OCI-LY7 (cell line): ENCODE results near the gene NHLRC1. TPM values are rescaled to one million over a fixed set of nuclear protein-coding genes. Genes with fewer than 3 reads are reported as not detected.

ENCODE experiments used
- BruUV-seq: library from RNA; stranded (reverse); fragments of 400-500 nt; replicated peaks from 2 replicates; lab custom pipeline; 2021; lab: Mats Ljungman, UMichigan
- CTCF ChIA-PET: fragments of 300-600 bp; sonication (Branson Sonifier 250); formaldehyde crosslinking; loops from one replicate; lab custom pipeline; 2022; ENCODE audit warnings: antibody characterized with exemption; ENCODE audit not compliant: unreplicated experiment; lab: Charles Lee
- POLR2A ChIA-PET: fragments of 300-600 bp; sonication (Branson Sonifier 250); formaldehyde crosslinking; loops from one replicate; lab custom pipeline; 2022; ENCODE audit warnings: antibody characterized with exemption; lab: Charles Lee
- DNase-seq: peaks from one replicate; pipeline ENCODE4 v3.0.0-alpha.2; 2015; ENCODE audit warnings: low spot score
- H2AFZ ChIP-seq: fragments of 200-600 bp; sonication (generic), shearing (Covaris generic); 2 replicates; pipeline ENCODE4 v1.6.1; 2014; ENCODE audit warnings: mild to moderate bottlenecking, antibody characterized with exemption, low read length, moderate library complexity
- H3K27ac ChIP-seq: fragments of 200-600 bp; sonication (generic); 2 replicates; pipeline ENCODE4 v1.5.1; 2014; ENCODE audit warnings: mixed run types, low read depth, mild to moderate bottlenecking, moderate library complexity, low read length, inconsistent platforms; ENCODE audit not compliant: poor library complexity, severe bottlenecking
- H3K36me3 ChIP-seq: fragments of 200-600 bp; sonication (generic); 2 replicates; pipeline ENCODE4 v1.6.1; 2014; ENCODE audit warnings: mild to moderate bottlenecking, antibody characterized with exemption, low read length, moderate library complexity, mixed read lengths; ENCODE audit not compliant: insufficient read depth
- H3K4me1 ChIP-seq: fragments of 200-600 bp; sonication (generic); 2 replicates; pipeline ENCODE4 v1.5.1; 2014; ENCODE audit warnings: mild to moderate bottlenecking, low read length; ENCODE audit not compliant: insufficient read depth, poor library complexity, severe bottlenecking
- H3K4me2 ChIP-seq: fragments of 200-600 bp; sonication (generic); 2 replicates; pipeline ENCODE4 v1.6.1; 2014; ENCODE audit warnings: mild to moderate bottlenecking, low read length
- H3K4me3 ChIP-seq: fragments of 200-600 bp; sonication (generic); 2 replicates; pipeline ENCODE4 v1.5.1; 2014; ENCODE audit warnings: mild to moderate bottlenecking, low read depth, low read length; ENCODE audit not compliant: poor library complexity, severe bottlenecking
- H3K79me2 ChIP-seq: fragments of 200-600 bp; sonication (generic); 2 replicates; pipeline ENCODE4 v1.6.1; 2016; ENCODE audit warnings: low read depth, mild to moderate bottlenecking, low read length, moderate library complexity, mixed read lengths; ENCODE audit not compliant: insufficient read depth
- H3K9me2 ChIP-seq: fragments of 200-600 bp; sonication (generic); 2 replicates; pipeline ENCODE4 v1.6.1; 2016; ENCODE audit warnings: mild to moderate bottlenecking, low read length, mixed read lengths; ENCODE audit not compliant: insufficient read depth
- H3K9me3 ChIP-seq: fragments of 200-600 bp; sonication (generic); 2 replicates; pipeline ENCODE4 v1.6.1; 2014; ENCODE audit warnings: mild to moderate bottlenecking, mixed run types, low read length, mixed read lengths
- H4K20me1 ChIP-seq: fragments of 200-600 bp; sonication (generic); 2 replicates; pipeline ENCODE4 v1.6.1; 2014; ENCODE audit warnings: mild to moderate bottlenecking, antibody characterized with exemption, low read length, moderate library complexity, mixed read lengths; ENCODE audit not compliant: insufficient read depth
- EZH2phosphoT487 ChIP-seq: fragments of 200-600 bp; sonication (generic); IDR thresholded peaks from 2 replicates; pipeline ENCODE4 v1.6.1; 2018; ENCODE audit warnings: low read depth, borderline replicate concordance, mild to moderate bottlenecking, mixed run types, antibody characterized with exemption, low read length, moderate library complexity, mixed read lengths
- intact Hi-C: fragments of 100-400 bp; cut with micrococcal nuclease; formaldehyde crosslinking; loops from one replicate; pipeline ENCODE4 v1.10.0; 2022; ENCODE audit not compliant: unreplicated experiment
- total RNA-seq, 2 experiments: library from RNA; depleted of rRNA in 1 of 2; stranded (reverse); fragments of >200 nt in 1 of 2; shearing (Covaris generic) in 1 of 2; gene quantifications; 2 replicates each; pipeline ENCODE4 v1.2.3, GENCODE V29; 2014 to 2022
- TF ChIP-seq, protein P1 (sequence below): fragments of 200-600 bp; sonication (generic); conservative IDR thresholded peaks from 2 replicates; pipeline ENCODE4 v1.5.1; 2014; ENCODE audit warnings: mild to moderate bottlenecking, antibody characterized with exemption, low read length, moderate library complexity, mixed read lengths

NHLRC1 gene
- total RNA-seq, 2 experiments from 2014 or later: not detected

DNA sequence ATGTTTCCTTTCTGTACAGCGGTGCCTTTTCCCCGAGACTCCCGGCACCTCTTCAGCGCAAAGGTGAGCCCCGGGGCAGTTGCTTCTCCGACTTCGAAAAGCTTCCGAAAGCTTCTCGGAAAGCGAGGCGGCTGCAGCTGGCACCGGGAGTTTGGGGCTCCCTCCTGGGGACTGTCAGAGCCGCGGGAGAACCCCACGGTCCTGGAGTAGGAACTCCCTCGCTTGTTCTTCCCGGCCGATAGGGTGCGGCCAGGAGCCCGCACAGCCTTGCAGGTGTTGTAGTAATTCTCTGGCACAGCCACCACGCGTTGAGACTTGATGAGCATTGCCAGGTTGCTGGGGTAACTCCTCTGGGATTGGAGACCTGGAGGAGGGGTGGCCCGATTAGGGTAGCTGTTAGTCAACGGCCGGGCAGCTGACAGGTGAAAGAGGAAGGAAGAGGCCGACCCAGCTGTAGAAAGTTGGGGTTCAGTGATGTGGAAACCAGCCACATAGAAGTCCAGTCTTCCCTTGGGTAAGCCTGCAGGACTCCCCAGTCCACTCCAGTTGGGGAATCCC, 33.5 kb upstream of the NHLRC1 start:
- peak overlapping the region; percentile 79 for H2AFZ ChIP-seq
- no peaks in the 10 kb centered on the region for H4K20me1 ChIP-seq
- BruUV-seq: no TSS peak
- TF ChIP-seq, protein P1, sequence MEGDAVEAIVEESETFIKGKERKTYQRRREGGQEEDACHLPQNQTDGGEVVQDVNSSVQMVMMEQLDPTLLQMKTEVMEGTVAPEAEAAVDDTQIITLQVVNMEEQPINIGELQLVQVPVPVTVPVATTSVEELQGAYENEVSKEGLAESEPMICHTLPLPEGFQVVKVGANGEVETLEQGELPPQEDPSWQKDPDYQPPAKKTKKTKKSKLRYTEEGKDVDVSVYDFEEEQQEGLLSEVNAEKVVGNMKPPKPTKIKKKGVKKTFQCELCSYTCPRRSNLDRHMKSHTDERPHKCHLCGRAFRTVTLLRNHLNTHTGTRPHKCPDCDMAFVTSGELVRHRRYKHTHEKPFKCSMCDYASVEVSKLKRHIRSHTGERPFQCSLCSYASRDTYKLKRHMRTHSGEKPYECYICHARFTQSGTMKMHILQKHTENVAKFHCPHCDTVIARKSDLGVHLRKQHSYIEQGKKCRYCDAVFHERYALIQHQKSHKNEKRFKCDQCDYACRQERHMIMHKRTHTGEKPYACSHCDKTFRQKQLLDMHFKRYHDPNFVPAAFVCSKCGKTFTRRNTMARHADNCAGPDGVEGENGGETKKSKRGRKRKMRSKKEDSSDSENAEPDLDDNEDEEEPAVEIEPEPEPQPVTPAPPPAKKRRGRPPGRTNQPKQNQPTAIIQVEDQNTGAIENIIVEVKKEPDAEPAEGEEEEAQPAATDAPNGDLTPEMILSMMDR: peak; percentile 62
- no peak for TF ChIP-seq EZH2phosphoT487
- peak overlapping the region; percentile 82 for H3K27ac ChIP-seq
- DNase-seq: peak; percentile 91
- H3K36me3 ChIP-seq: peaks cover 32% of the 10 kb centered on the region
- intact Hi-C loops: loop anchor here (1.0 to 10.0 kb wide), 7 partner anchors 107 to 1641 kb away; partner anchors contain the start of genes FAM8A1 and NUP153
- H3K9me3 ChIP-seq: no peaks in the 10 kb centered on the region
- H3K4me3 ChIP-seq: peak overlapping the region; percentile 98
- peak overlapping the region; percentile 97 for H3K4me2 ChIP-seq
- CTCF ChIA-PET: no interaction called here
- H3K4me1 ChIP-seq: peaks cover 30% of the 10 kb centered on the region
- peaks cover 22% of the 10 kb centered on the region; the same call in 1 of the 2 replicates for H3K79me2 ChIP-seq
- POLR2A ChIA-PET: interaction anchor here (0.5 to 0.7 kb wide), 3 partner anchors 27 to 444 kb away, joined by 3 read pairs; no protein-coding TSS in a partner anchor
- no peaks in the 10 kb centered on the region for H3K9me2 ChIP-seq

DNA sequence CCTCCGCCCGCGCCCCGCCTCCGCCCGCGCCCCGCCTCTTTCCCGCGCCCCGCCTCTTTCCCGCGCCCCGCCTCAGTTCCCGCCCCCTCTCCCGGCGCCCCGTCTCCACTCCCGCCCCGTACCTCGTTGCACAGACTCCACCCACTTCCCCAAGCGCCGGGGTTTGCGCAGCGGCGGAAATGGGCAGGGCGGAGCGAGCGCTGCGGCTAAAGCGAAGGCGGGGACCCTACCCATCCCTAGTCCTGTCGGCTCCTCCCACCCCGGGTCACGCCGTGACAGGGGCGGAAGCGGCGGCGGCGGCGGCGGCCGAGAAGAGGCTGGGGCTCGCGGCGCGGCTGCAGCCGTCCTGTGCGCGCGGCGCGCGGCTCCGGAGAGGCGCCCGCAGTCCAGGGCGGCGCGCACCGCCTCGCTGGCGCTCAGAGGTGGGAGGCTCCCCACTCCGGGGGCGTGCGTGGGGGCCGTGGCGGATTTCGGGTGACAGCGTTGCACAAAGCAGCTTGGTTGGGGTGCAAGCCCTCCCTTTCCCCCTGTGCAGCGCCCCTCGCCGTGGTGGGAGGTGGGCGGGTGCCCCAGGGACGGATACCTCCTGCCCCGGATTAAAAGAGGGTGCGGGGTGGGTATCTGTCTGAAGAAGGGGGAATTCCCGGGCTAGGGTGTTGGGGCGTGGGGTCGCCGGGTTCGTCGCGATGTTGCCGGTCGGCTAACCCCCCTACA, 32.8 kb upstream of the NHLRC1 start, which contains the start of gene KDM1B:
KDM1B (plus strand) TSS at position 273 of the 714 bp plus-strand sequence. CDS start 4,474 bp downstream, outside the sequence.
- H3K27ac ChIP-seq: peak within 1 kb of the TSS; percentile 82
- peak within 1 kb of the TSS; percentile 79 for H2AFZ ChIP-seq
- no peaks in the 10 kb centered on the region for H3K9me2 ChIP-seq
- H4K20me1 ChIP-seq: no peaks in the 10 kb centered on the region
- intact Hi-C loops: loop anchor here (2.0 to 10.0 kb wide), 6 partner anchors 167 to 1641 kb away; partner anchors contain the start of genes FAM8A1 and NUP153
- POLR2A ChIA-PET: interaction anchor here (0.5 to 1.4 kb wide), 4 partner anchors 60 to 361 kb away, joined by 3 to 4 read pairs (median 3); no protein-coding TSS in a partner anchor
- H3K4me3 ChIP-seq: peak within 1 kb of the TSS; percentile 98
- peak; percentile 99 for DNase-seq
- CTCF ChIA-PET: no interaction called here
- BruUV-seq: no TSS peak
- H3K36me3 ChIP-seq: peaks cover 25% of the 10 kb centered on the region
- TF ChIP-seq, protein P1: no peak
- no peak for TF ChIP-seq EZH2phosphoT487
- peaks cover 30% of the 10 kb centered on the region for H3K4me1 ChIP-seq
- H3K79me2 ChIP-seq: peaks cover 22% of the 10 kb centered on the region; the same call in 1 of the 2 replicates
- H3K9me3 ChIP-seq: no peaks in the 10 kb centered on the region
- H3K4me2 ChIP-seq: peak within 1 kb of the TSS; percentile 97
